IPS-18a (cell line): ENCODE results near the gene FDXR.

ENCODE experiments used
- H3K27ac ChIP-seq: one replicate; pipeline ENCODE4 v1.5.1; 2013; ENCODE audit warnings: low read length
- H3K27me3 ChIP-seq: one replicate; pipeline ENCODE4 v1.6.1; 2013; ENCODE audit warnings: mild to moderate bottlenecking, low read length; ENCODE audit not compliant: control insufficient read depth, insufficient read depth
- H3K36me3 ChIP-seq: one replicate; pipeline ENCODE4 v1.6.1; 2013; ENCODE audit warnings: low read depth, low read length; ENCODE audit not compliant: control insufficient read depth
- H3K4me1 ChIP-seq: one replicate; pipeline ENCODE4 v1.6.1; 2013; ENCODE audit warnings: low read depth, low read length; ENCODE audit not compliant: control insufficient read depth
- H3K4me3 ChIP-seq: one replicate; pipeline ENCODE4 v1.5.1; 2013; ENCODE audit warnings: low read length
- H3K9ac ChIP-seq: one replicate; pipeline ENCODE4 v1.6.1; 2013; ENCODE audit warnings: mild to moderate bottlenecking, low read length, moderate library complexity
- H3K9me3 ChIP-seq: one replicate; pipeline ENCODE4 v1.6.1; 2013; ENCODE audit warnings: low read depth, low read length; ENCODE audit not compliant: control insufficient read depth

Gene FDXR

DNA sequence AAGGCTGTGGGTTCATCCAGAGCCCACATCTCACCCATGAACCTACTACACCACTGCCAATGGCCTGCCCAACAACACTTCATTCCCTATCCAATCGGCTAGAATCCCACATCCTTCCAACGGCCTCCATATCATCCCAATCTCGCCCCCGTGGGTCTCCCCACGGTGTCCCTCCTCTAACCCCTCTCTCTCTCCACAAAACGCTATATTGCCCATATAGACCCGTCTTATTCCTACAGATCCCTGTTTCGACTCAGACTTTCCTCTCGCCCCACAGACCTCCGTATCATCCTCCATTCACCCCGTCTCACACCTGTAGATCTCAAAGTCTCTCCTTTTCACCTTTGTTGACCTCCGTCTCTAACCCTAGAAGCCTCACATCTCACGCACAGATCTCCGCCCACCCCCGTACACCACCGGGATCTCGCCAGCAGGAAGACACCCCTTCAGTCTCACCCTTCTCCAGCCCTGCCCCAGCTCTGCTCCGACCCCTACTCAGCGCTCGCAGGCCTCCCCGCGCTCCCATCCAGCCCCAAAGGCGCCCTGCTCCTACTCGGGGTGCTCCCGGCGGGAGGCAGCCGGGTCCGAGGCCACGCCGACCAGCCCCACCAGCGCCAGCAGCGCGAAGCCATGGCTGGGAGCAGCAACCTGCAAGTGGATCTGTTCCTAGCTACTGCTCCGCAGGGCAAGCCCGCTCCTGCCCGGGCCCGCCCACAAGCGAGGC is at the start of gene FDXR:
Gene FDXR (minus strand): TSS at position 682 of the 724 bp plus-strand sequence. CDS start 50 bp downstream, at position 632.
- Histone ChIP-seq H3K4me1 (peaks cover 6% of the 10 kb centered on the region), H3K4me3 (peak within 1 kb of the TSS; percentile 86), H3K9ac (peak within 1 kb of the TSS; percentile 88), H3K36me3 (no peaks in the 10 kb centered on the region), H3K27me3 (peaks cover 6% of the 10 kb centered on the region), H3K9me3 (no peaks in the 10 kb centered on the region), H3K27ac (peak within 1 kb of the TSS; percentile 87)

DNA sequence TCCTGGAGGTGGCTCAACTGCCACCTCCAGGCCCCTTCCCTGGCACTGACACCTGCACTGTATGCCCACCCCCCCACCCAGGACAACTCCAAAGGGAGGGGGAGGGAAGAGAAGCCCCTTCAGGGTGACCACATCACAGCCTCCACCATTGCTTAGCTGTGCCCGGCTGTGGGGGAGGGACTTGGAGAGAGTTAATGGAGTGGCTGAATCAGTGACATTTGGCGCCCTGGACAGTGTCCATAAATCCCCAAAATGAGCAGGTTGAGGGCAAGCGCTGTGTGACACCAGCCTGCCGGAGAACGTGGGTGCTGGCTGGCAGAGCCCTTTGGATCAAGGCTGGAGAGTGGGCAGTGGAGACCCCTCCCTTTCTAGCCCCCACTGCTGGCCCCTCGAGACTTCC is 49.4 kb upstream of the FDXR start:
- no peaks in the 10 kb centered on the region for H3K9me3 ChIP-seq
- H3K27ac ChIP-seq = no peak overlapping the region
- H3K4me3 ChIP-seq = no peak overlapping the region
- peaks cover 59% of the 10 kb centered on the region for H3K27me3 ChIP-seq
- H3K36me3 ChIP-seq = no peaks in the 10 kb centered on the region
- H3K4me1 ChIP-seq = peaks cover 7% of the 10 kb centered on the region
- no peak overlapping the region for H3K9ac ChIP-seq

GRCh38 chr17:74921769-74922168 is 49.0 kb upstream of the FDXR start:
- Histone ChIP-seq H3K27ac (no peak overlapping the region), H3K4me1 (peaks cover 7% of the 10 kb centered on the region), H3K4me3 (no peak overlapping the region), H3K36me3 (no peaks in the 10 kb centered on the region), H3K9me3 (no peaks in the 10 kb centered on the region), H3K27me3 (peaks cover 55% of the 10 kb centered on the region), H3K9ac (no peak overlapping the region)

DNA sequence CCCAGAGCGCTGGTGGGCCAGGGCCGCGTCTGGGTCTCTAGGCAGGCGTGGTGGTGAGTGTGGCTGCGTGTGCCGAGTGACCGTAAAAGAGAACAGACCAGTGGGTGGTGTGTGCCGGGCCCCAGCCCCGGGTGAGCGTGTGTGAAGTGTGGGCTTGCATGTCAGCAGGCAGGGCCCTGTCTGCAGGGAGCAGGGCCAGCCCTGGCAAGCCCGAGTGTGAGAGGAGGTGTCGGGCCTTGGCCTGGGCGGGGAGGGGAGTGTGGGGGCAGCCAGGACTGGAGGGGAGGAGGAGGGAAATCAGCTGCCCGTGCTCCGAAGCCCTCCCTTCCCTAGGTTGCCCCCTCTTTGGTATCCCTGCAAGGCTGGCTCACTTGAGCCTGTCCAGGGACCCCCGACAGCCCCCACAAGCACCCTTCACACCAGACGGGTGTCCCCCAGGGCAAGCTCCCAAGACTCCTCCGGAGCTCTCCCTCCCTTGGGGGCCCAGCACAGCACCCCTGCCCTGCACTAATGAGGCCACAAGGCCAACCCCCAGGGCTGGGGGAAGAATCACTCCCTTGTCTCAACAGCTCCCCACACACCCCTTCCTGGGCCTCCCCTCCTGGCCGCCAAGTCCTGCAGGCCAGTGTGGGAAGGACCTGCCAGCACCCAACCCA is 48.4 kb upstream of the FDXR start:
- Histone ChIP-seq H3K4me3 (no peak overlapping the region), H3K4me1 (peaks cover 7% of the 10 kb centered on the region), H3K27me3 (peaks cover 49% of the 10 kb centered on the region), H3K9ac (no peak overlapping the region), H3K9me3 (no peaks in the 10 kb centered on the region), H3K27ac (no peak overlapping the region), H3K36me3 (no peaks in the 10 kb centered on the region)

GRCh38 chr17:74920642-74921025 is 47.8 kb upstream of the FDXR start:
- H3K4me3 ChIP-seq = no peak overlapping the region
- peaks cover 7% of the 10 kb centered on the region for H3K4me1 ChIP-seq
- H3K27me3 ChIP-seq = peaks cover 44% of the 10 kb centered on the region
- no peaks in the 10 kb centered on the region for H3K9me3 ChIP-seq
- no peak overlapping the region for H3K27ac ChIP-seq
- no peak overlapping the region for H3K9ac ChIP-seq
- H3K36me3 ChIP-seq = no peaks in the 10 kb centered on the region

DNA sequence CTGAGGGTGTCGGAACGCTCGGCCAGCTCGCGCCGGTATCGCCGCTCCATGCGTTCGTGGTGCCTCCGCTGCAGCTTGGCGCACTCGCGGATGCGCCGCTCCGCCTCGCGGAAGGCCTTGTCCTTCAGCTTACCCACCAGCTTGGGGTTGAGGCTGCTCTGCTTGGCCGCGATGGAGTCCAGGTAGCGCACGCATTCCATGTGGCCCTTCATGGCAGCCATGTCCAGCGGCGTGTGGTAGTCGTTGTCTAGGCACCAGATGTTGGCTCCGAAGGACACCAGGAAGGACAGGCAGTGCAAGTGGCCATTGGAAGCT is 47.5 kb upstream of the FDXR start:
- H3K27me3 ChIP-seq = peaks cover 40% of the 10 kb centered on the region
- no peak overlapping the region for H3K27ac ChIP-seq
- H3K4me1 ChIP-seq = peaks cover 7% of the 10 kb centered on the region
- H3K36me3 ChIP-seq = no peaks in the 10 kb centered on the region
- no peak overlapping the region for H3K9ac ChIP-seq
- no peaks in the 10 kb centered on the region for H3K9me3 ChIP-seq
- no peak overlapping the region for H3K4me3 ChIP-seq

DNA sequence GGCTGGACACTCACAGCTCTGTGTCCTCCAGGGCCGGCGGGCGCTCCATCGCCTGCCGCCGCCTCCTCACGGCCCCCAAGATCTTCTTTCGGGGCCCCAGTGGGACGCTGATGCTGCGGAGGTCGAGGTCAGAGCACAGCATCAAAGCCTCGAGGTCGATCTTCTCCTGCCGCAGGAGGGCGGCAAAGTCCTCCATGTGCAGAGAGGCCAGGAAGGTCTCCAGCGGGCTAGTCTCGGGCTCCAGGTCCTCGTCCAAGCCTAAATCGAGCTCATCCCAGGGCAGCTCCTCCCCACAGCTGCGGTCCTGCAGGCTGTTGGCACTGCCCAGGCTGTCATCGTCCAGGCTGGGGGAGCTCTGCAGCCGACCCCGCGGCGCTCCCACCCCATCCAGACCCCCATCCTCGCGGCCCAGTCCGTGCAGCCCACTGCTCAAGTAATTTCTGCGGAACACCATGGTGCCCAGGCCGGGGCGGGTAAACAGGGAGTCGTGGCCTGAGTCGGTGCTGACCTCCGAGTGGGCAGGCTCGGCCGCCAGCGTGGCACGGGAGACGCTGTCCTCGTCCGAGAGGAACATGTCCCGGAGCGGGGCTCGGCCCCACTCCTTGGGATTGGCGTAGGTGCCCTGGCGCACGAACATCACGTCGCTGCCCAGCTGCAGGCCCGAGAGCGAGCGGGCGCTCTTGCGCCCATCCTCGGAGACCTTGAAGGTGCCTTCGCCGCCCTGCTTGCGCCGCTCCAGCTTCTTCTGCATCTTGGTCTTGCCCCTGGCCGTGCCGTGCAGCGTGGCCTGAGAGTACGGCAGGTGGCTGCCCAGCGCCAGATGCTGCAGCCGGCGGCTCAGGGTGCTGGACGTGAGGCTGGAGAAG is 46.9 kb upstream of the FDXR start:
- Histone ChIP-seq H3K4me1 (peaks cover 7% of the 10 kb centered on the region), H3K9me3 (no peaks in the 10 kb centered on the region), H3K36me3 (no peaks in the 10 kb centered on the region), H3K27me3 (peaks cover 34% of the 10 kb centered on the region), H3K27ac (no peak overlapping the region), H3K9ac (no peak overlapping the region), H3K4me3 (no peak overlapping the region)

- Histone ChIP-seq H3K27ac (no peak overlapping the region), H3K27me3 (peaks cover 26% of the 10 kb centered on the region), H3K9ac (no peak overlapping the region), H3K4me1 (peaks cover 7% of the 10 kb centered on the region), H3K4me3 (no peak overlapping the region), H3K9me3 (no peaks in the 10 kb centered on the region), H3K36me3 (no peaks in the 10 kb centered on the region)
Measured at GRCh38 chr17:74918906-74919305, 46.1 kb upstream of the FDXR start.

DNA sequence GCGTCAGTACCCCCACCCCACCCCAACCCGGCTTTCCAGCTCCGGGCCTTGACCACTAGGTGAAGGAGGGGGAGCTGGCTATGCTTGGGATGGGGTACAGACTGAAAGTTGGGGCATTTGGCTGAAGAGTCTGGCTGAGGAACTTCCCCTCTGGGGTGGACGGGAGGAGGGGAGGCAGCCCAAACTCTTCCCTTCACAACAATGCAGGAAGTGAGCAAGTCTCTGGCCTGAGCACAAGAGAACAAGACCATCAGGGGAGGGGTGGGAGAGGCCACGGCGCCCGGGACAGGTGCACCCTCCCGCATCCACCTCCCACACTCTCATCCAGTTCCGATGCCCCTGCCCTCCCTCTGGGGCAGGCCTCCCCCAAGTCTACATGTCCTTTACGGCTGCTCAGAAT is 44.6 kb upstream of the FDXR start:
- no peaks in the 10 kb centered on the region for H3K9me3 ChIP-seq
- H3K27me3 ChIP-seq = peaks cover 12% of the 10 kb centered on the region
- no peak overlapping the region for H3K4me3 ChIP-seq
- H3K4me1 ChIP-seq = peaks cover 7% of the 10 kb centered on the region
- no peak overlapping the region for H3K27ac ChIP-seq
- H3K36me3 ChIP-seq = no peaks in the 10 kb centered on the region
- H3K9ac ChIP-seq = no peak overlapping the region

DNA sequence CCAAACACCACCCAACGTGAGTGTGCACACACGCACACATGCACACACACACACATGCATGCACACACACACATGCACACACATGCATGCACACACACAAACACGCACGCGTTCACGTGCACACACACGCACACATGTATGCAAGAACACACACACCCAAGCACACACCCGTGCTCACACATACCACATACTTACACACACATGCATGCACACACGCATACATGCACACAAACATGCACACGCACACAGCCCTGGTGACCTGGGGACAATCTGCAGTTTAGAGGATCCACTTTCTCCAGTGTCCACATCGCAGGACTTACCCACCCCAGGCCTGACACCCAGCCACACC is 44.0 kb upstream of the FDXR start:
- Histone ChIP-seq H3K36me3 (no peaks in the 10 kb centered on the region), H3K27ac (no peak overlapping the region), H3K9me3 (no peaks in the 10 kb centered on the region), H3K9ac (no peak overlapping the region), H3K4me1 (peaks cover 7% of the 10 kb centered on the region), H3K27me3 (peaks cover 7% of the 10 kb centered on the region), H3K4me3 (no peak overlapping the region)

GRCh38 chr17:74916136-74916850 is 43.5 kb upstream of the FDXR start:
- H3K9me3 ChIP-seq = no peaks in the 10 kb centered on the region
- H3K4me3 ChIP-seq = no peak overlapping the region
- H3K9ac ChIP-seq = no peak overlapping the region
- peaks cover 1% of the 10 kb centered on the region for H3K27me3 ChIP-seq
- H3K27ac ChIP-seq = no peak overlapping the region
- H3K4me1 ChIP-seq = peaks cover 7% of the 10 kb centered on the region
- H3K36me3 ChIP-seq = no peaks in the 10 kb centered on the region
